Measurements from ENCODE around the gene TMEM51. TPM values are rescaled to one million over a fixed set of nuclear protein-coding genes. Genes with fewer than 3 reads are reported as not detected.

The TMEM51 gene
- total and polyA plus RNA-seq, 2 of the 13 experiments (the other 11 are each of a cell fraction or from before 2014, with no cell fraction given): 12.2 to 22.3 TPM

- TF ChIP-seq THAP7 (CRISPR knock-in tag; IDR thresholded peaks at IDR 0.05): 0 out of 2 replicates have a peak, but pooled peaks have one; percentile 60
- TF ChIP-seq HNF4A (CRISPR knock-in tag; IDR thresholded peaks at IDR 0.05): no peak; the same call in 1 of the 2 replicates
- TF ChIP-seq ZNF33B (CRISPR knock-in tag; IDR thresholded peaks at IDR 0.05): 0 out of 2 replicates have a peak, but pooled peaks have one; percentile 24
- no peak for TF ChIP-seq ZNF7 (CRISPR knock-in tag; IDR thresholded peaks at IDR 0.05)
- no peak for TF ChIP-seq KDM4B (CRISPR knock-in tag; IDR thresholded peaks at IDR 0.05)
- no peak for TF ChIP-seq ZNF883 (CRISPR knock-in tag; IDR thresholded peaks at IDR 0.05; ENCODE audit: not compliant biosample characterization)
- no peak for TF ChIP-seq NAIF1 (CRISPR knock-in tag; IDR thresholded peaks at IDR 0.05; ENCODE audit: borderline replicate concordance)
- 0 out of 2 replicates have a peak, but pooled peaks have one; percentile 28 for TF ChIP-seq ZNF512B (CRISPR knock-in tag; IDR thresholded peaks at IDR 0.05; ENCODE audit: borderline replicate concordance)
- TF ChIP-seq IRF2 (CRISPR knock-in tag; IDR thresholded peaks at IDR 0.05): no peak; the same call in 1 of the 2 replicates
- no peak; the same call in 1 of the 2 replicates for TF ChIP-seq PAXIP1 (CRISPR knock-in tag; conservative IDR thresholded peaks at IDR 0.05)
- peak; percentile 52; the same call in 1 of the 2 replicates for TF ChIP-seq MNT (IDR thresholded peaks at IDR 0.05)
- peak in 1 of 2 experiments; percentile 47; a peak in 2 of 4 replicates for TF ChIP-seq REST (IDR thresholded peaks at IDR 0.05; ENCODE audit: borderline replicate concordance in 1 of 2, low read depth in 1 of 2, low read length in 2 of 2)
- TF ChIP-seq RXRA (CRISPR knock-in tag; IDR thresholded peaks at IDR 0.05): peak; percentile 94
- TF ChIP-seq ZFX (CRISPR knock-in tag; IDR thresholded peaks at IDR 0.05; ENCODE audit: low read depth): peak; percentile 6; the same call in 1 of the 2 replicates
These were observed 996 bp upstream of the TMEM51 start (continued) for GRCh38 chr1:15152318-15153183.
